T1000 (cell line): ENCODE data around the gene MAP7.
A peak's percentile ranks its signal among the peaks of the same experiment; 100 is the strongest.
"Not testable (repeated sequence)": the region's sequence is repeated elsewhere in the genome, so short reads cannot be mapped to it uniquely, and the experiment has no call there.

Experiments
- DNase-seq: peaks from one replicate; lab custom pipeline; 2025; ENCODE audit warnings: mixed read lengths; lab: John Stamatoyannopoulos, UW

MAP7 gene

GRCh38 chr6:136550330-136551071, at the start of gene MAP7:
Gene MAP7 (minus strand): TSS chr6:136550422. CDS start chr6:136550408, 14 bp downstream.
- DNase-seq: peak; percentile 25

GRCh38 chr6:136599329-136600011, 49.2 kb upstream of the MAP7 start:
- DNase-seq: no peak

- no peak for DNase-seq
Measured at GRCh38 chr6:136598048-136598447, 47.8 kb upstream of the MAP7 start.

- DNase-seq: no peak
Measured at GRCh38 chr6:136594671-136595070, 44.4 kb upstream of the MAP7 start.

GRCh38 chr6:136593748-136594490, 43.7 kb upstream of the MAP7 start:
- DNase-seq: peak; percentile 21

- no peak for DNase-seq
Measured at GRCh38 chr6:136592930-136593673, 42.9 kb upstream of the MAP7 start.

GRCh38 chr6:136591617-136592016, 41.4 kb upstream of the MAP7 start:
- no peak for DNase-seq

- DNase-seq: not testable (repeated sequence)
Measured at GRCh38 chr6:136590846-136591245, 40.6 kb upstream of the MAP7 start.

GRCh38 chr6:136587527-136587926, 37.3 kb upstream of the MAP7 start:
- DNase-seq: no peak

GRCh38 chr6:136586295-136586694, 36.1 kb upstream of the MAP7 start:
- no peak for DNase-seq

- DNase-seq: not testable (repeated sequence)
Measured at GRCh38 chr6:136585523-136585922, 35.3 kb upstream of the MAP7 start.

GRCh38 chr6:136584290-136584689, 34.1 kb upstream of the MAP7 start:
- not testable (repeated sequence) for DNase-seq

GRCh38 chr6:136582711-136583471, 32.7 kb upstream of the MAP7 start:
- no peak for DNase-seq

- no peak for DNase-seq
Measured at GRCh38 chr6:136579800-136580199, 29.6 kb upstream of the MAP7 start.

GRCh38 chr6:136576821-136577220, 26.6 kb upstream of the MAP7 start:
- no peak for DNase-seq

GRCh38 chr6:136571496-136571895, 21.3 kb upstream of the MAP7 start:
- no peak for DNase-seq

- no peak for DNase-seq
Measured at GRCh38 chr6:136571065-136571464, 20.8 kb upstream of the MAP7 start.

- no peak for DNase-seq
Measured at GRCh38 chr6:136568129-136568528, 17.9 kb upstream of the MAP7 start.

- no peak for DNase-seq
Measured at GRCh38 chr6:136567688-136568087, 17.5 kb upstream of the MAP7 start.

GRCh38 chr6:136566851-136567250, 16.6 kb upstream of the MAP7 start:
- no peak for DNase-seq

- no peak for DNase-seq
Measured at GRCh38 chr6:136566007-136566487, 15.8 kb upstream of the MAP7 start.
